Measurements from ENCODE around the gene PLA2G4F. TPM values are rescaled to one million over a fixed set of nuclear protein-coding genes. Genes with fewer than 3 reads are reported as not detected.

Gene PLA2G4F
- total RNA-seq, 4 donors from 2014 or later: 7.4 to 45.2 (median 36.6) TPM

- no peaks in the 10 kb centered on the region for H3K36me3 ChIP-seq
- TF ChIP-seq, protein P1, sequence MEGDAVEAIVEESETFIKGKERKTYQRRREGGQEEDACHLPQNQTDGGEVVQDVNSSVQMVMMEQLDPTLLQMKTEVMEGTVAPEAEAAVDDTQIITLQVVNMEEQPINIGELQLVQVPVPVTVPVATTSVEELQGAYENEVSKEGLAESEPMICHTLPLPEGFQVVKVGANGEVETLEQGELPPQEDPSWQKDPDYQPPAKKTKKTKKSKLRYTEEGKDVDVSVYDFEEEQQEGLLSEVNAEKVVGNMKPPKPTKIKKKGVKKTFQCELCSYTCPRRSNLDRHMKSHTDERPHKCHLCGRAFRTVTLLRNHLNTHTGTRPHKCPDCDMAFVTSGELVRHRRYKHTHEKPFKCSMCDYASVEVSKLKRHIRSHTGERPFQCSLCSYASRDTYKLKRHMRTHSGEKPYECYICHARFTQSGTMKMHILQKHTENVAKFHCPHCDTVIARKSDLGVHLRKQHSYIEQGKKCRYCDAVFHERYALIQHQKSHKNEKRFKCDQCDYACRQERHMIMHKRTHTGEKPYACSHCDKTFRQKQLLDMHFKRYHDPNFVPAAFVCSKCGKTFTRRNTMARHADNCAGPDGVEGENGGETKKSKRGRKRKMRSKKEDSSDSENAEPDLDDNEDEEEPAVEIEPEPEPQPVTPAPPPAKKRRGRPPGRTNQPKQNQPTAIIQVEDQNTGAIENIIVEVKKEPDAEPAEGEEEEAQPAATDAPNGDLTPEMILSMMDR (IDR thresholded peaks at IDR 0.05): no peak
- no peak for TF ChIP-seq POLR2A (IDR thresholded peaks at IDR 0.05)
- peak in 1 of 3 donors; percentile 38 for DNase-seq
These were observed 9.6 kb downstream of the PLA2G4F start for GRCh38 chr15:42146551-42147430.

DNA sequence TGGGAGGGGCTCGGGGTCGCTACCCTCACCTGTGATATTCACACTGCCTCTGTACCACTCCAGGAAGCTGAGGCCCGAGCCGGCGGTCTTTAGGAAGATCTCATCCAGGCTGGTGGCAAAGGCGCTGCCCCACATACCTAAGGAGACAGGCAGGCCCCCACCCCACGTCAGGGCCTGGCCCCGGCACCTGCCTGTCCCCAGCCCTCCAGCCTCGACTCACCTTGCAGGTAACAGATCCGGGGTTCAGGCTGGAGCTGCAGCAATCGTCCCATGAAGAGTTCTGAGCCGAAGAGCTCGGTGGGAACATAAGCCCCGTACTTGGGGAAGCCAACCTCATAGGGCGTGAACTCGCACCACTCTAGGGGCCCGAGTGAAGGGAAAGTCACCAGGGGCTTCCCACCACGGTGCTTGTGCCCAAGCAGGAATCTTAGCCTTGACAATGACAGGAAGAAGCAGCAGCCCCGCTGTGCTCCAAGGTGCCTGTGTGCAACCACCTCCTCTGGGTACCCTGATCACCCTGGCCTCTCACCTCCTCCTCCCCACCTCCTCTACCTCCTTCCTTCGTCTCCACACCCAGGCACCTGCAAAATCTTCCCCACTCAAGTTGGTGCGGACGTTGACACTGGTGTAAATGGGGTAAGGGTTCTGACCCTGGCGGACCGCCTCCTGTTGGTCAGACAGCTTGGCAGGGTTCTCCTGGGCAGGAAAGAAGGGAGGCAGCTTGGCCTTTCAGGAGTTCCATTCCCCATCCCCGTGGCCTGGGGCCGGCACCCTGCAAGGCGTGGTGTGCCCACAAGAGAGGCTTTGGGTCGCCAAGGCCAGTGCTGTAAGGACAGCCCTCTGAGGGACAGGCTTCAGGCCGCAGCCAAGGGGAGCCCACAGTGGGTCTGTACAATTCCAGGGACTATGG, 10.6 kb downstream of the PLA2G4F start:
- Histone ChIP-seq H3K4me3 (no peak overlapping the region), H3K9me3 (no peaks in the 10 kb centered on the region), H3K27me3 (no peaks in the 10 kb centered on the region), H3K36me3 (no peaks in the 10 kb centered on the region), H3K4me1 (peaks cover 0 to 5% (median 0%) of the 10 kb centered on the region in 4 donors), H3K27ac (no peak overlapping the region)
- peak in 1 of 3 donors; percentile 36 for DNase-seq
- TF ChIP-seq POLR2A (IDR thresholded peaks at IDR 0.05): no peak
- TF ChIP-seq, protein P1 (IDR thresholded peaks at IDR 0.05): no peak

More at GRCh38 chr15:42146551-42147430, 9.6 kb downstream of the PLA2G4F start:
- Histone ChIP-seq H3K4me1 (peaks cover 0 to 5% (median 0%) of the 10 kb centered on the region in 4 donors), H3K27me3 (no peaks in the 10 kb centered on the region), H3K9me3 (no peaks in the 10 kb centered on the region), H3K27ac (no peak overlapping the region), H3K4me3 (no peak overlapping the region)

DNA sequence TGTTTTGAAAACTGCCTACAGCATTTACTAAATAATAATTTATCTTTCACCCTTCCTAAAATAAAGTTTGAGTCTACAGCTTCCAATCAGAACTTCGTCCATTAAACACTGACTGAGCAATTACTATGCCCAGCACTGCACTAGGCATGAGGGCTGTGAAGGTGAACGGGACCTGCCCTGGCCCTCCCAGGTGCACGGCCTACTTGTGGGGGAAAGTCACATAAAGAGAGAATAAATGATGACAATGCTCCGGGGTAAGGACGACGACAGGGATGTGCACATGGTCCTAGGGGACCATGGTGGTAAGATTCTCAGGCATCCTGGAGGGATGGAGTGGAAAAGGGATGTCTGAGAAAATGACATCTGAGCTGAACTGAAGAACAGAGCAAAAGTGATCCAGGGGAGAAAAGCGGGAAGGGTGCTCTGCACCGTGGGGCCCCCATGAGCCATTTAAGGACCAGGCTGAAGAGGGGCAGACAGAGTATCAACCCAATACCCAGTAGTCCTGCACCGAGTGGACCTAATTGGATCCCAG, 11.5 kb downstream of the PLA2G4F start:
- Histone ChIP-seq H3K27me3 (no peaks in the 10 kb centered on the region), H3K4me3 (no peak overlapping the region), H3K9me3 (no peaks in the 10 kb centered on the region), H3K4me1 (peaks cover 0 to 6% (median 1%) of the 10 kb centered on the region in 4 donors), H3K36me3 (no peaks in the 10 kb centered on the region), H3K27ac (no peak overlapping the region)
- DNase-seq: peak in 2 of 3 donors; percentile 14 to 23
- no peak for TF ChIP-seq POLR2A (IDR thresholded peaks at IDR 0.05)
- TF ChIP-seq, protein P1 (IDR thresholded peaks at IDR 0.05): no peak

DNA sequence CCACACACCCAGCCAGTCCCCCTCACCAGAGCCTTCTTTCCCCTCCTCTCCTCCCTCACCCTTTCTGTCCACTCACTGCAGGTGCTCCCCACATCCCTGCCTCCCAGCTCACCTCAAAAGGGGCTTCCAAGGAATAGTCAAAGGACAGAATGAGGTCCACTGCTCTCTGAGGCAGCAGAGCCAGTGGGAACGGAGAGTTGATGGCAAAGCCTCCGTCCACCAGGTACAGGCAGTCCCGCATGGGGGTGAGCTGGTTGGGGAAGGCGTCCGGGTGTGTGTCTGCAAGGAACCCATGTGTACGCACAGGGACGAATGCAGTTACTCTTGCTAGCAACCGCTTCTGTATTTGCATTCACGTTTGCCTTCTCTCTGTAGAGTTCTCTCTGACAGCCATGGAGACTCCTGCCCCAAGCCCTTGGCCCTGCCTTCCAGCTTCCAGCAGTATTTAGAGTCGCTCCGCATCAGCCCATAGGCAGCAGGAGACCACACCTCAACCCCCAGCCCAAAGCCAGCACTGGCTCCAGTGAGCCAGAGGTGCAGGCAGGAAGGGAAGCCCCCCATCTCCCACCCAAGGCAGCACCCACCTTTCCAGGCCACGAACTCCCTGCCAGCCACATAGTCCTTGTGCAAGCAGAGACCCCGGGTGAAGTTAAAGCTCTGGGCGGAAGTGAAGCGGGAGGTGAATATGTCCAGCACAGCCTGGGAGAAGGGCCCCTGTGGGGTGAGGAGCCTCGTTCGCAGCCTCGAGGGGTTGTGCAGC, 12.4 kb downstream of the PLA2G4F start:
- peak in 2 of 3 donors; percentile 28 to 39 for DNase-seq
- TF ChIP-seq POLR2A (IDR thresholded peaks at IDR 0.05): no peak
- TF ChIP-seq, protein P1 (IDR thresholded peaks at IDR 0.05): no peak
- Histone ChIP-seq H3K27ac (no peak overlapping the region), H3K9me3 (no peaks in the 10 kb centered on the region), H3K27me3 (no peaks in the 10 kb centered on the region), H3K4me3 (no peak overlapping the region), H3K36me3 (no peaks in the 10 kb centered on the region), H3K4me1 (peaks cover 0 to 13% (median 4%) of the 10 kb centered on the region in 4 donors)

DNA sequence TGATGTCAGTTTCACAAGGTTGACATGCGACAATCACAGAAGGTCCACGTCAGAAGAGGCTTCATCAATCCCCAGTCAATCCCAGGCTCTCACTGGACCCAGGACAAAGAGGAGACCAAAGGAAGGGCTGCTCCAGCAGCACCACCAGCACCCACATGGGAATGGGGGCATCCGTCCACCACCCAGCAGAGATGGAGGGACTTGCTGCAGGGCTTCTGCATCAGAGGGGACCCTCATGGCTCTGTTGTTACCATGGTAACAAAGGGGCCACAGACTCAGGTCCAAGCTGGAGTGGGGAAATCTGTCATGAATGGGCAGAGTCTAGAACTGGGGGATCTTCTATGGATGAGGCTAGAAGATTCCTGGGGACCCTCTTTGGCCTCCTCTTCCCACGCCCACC, 13.1 kb downstream of the PLA2G4F start:
- no peak for TF ChIP-seq POLR2A (IDR thresholded peaks at IDR 0.05)
- TF ChIP-seq, protein P1 (IDR thresholded peaks at IDR 0.05): no peak
- H3K27ac ChIP-seq: no peak overlapping the region
- H3K27me3 ChIP-seq: no peaks in the 10 kb centered on the region
- H3K4me3 ChIP-seq: no peak overlapping the region
- H3K9me3 ChIP-seq: peaks cover 0 to 4% (median 0%) of the 10 kb centered on the region in 4 donors
- H3K36me3 ChIP-seq: no peaks in the 10 kb centered on the region
- peak in 1 of 3 donors; percentile 15 for DNase-seq
- H3K4me1 ChIP-seq: peaks cover 0 to 13% (median 4%) of the 10 kb centered on the region in 4 donors
